NCI-H510A treated with DMSO at 0.1 percent for 48 hours (cell line): ENCODE results near the gene SGIP1.
A peak's percentile ranks its signal among the peaks of the same experiment; 100 is the strongest.

ENCODE experiments used
- DNase-seq: peaks from one replicate; lab custom pipeline; 2025; lab: John Stamatoyannopoulos, UW

SGIP1 gene

DNA sequence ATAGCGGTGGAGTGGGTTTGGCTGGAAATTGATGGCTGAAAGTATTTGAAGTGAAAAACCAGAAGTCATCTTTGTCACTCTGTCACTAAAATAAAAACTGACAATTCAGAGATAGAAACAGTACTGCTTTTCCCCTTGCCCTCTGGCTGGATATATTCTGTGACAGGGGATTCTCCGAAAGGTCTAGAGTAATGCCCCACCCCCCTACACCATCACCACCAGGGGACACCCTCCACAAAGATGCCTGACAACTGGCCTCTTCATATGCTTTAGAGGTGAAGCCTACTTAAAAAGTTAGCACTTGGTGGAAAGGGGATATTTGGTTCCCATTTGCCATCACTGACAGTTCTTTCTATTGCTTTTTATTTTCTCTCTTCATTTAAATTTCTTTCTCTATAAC, 73.5 kb downstream of the SGIP1 start:
- no peak for DNase-seq

DNA sequence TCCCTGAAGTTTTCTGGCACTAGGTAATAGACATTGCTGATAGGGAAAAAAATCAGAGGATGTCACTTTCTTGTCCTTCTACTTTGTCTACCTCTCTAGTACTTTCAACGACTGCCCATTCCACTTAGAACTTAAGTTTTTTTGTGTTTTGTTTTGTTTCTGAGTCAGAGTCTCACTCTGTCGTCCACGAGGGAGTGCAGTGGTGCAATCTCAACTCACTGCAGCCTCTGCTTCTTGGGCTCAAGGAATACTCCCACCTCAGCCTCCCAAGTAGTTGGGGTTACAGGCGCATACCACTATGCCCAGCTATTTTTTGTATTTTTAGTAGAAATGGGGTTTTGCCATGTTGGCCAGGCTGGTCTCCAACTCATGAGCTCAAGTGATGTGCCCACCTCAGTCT, 79.2 kb downstream of the SGIP1 start:
- DNase-seq, result no peak

DNA sequence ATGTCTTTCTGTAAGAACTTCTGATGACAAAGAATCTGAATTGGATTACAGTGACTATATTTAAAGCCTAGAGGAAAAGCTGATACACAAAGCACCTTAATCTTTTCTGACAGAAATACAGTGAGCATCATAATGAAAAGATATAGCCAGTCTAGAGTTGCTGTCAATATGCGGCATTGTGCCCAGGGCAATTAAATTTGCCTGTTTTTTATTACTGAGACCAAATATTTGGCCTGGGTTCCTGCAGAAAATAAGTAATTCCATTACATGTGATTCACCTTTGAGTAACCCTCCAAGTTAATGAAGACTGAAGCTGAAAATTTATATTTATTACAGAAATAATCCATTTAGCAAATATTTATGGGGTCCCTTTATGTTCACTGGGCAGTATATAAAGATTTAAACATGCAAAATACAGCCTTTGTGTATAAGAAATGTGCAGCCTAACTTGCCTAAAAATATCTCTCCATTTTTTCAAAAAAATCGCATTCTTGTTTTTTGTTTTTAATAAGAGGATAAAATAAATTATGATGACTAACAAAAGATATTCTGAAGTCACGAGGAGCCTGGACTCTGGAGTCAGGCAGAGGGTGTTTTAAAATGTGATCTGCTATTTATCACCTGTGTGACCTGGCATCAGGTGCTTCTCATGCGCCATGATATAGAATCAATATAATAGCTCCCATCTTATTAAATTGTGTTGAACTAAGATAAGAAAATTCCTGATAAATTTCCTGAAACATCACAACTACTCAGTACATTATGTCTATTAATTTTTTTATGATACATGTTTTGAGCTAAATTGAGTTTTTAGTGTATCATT, 83.6 kb downstream of the SGIP1 start:
- DNase-seq, result no peak

DNA sequence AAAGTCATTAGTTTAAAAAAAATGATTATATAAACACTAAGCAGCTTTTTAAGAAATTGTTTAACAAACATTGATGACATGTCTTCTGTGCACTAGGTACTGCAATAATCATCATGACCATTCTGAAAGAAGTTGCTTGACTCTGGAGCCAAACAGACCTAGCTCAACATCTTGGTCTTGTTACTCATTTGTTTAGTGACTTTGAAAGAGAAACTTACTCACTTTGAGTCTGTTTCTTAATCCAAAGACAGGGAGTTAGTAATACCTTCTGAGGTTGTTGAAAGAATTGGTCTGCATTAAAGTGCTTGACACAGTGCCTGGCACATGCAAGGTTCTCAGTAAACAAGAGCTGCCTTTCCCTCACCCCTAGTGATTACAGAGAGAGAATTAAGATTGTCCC, 84.4 kb downstream of the SGIP1 start:
- no peak for DNase-seq

- DNase-seq, result peak; percentile 33
Observed at GRCh38 chr1:66623812-66624211, 89.9 kb downstream of the SGIP1 start.

DNA sequence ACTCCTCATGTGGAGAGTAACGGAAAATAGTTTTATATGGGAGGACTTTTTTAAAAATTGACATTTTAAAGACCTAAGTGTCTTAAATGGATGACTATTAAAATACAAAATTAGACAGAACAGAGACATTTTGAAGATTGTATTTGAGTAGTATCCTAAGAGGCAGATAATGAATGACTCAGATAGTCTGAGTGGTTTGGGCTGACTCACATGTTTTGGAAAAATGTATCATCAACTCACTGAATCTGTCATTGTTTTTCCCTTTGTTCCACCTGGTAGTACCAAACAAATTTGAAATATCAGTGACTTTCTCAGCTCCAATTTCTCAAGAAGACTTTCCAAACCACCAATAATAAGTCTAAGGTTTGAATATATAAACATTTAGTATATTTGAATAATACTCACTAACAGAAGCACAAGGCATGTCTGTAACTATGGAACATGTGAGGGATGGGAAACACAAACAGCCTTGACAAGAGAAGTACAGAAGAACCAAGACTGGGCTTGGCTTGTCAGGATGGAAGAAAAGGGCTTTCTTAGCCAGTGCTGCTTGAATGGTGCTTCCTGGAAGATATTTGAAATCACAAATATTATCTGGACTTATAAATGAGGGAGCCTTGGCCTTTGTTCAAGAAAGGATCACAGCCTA, 90.6 kb downstream of the SGIP1 start:
- DNase-seq, result no peak

GRCh38 chr1:66626261-66626660, 92.3 kb downstream of the SGIP1 start:
- no peak for DNase-seq

GRCh38 chr1:66628926-66629325, 95.0 kb downstream of the SGIP1 start:
- DNase-seq, result no peak

DNA sequence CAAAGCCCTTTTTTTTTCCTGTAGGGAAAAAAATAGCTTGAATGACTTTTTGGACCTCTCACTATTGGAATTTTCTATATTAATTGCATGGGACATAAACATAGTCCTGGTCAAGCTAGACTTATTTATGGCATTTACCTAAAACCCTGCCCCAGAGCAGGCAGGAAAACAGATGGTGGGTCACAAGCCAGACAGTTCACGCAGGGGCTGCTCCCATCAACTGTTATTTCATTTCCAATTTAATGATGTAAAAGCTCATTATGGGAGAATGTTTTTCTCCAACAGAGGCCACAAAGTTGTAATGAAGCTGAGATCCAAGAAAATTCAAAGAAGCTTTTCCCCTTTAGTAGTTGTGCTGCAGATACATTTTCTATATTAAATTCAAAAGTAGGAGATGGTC, 99.2 kb downstream of the SGIP1 start:
- DNase-seq, result no peak

DNA sequence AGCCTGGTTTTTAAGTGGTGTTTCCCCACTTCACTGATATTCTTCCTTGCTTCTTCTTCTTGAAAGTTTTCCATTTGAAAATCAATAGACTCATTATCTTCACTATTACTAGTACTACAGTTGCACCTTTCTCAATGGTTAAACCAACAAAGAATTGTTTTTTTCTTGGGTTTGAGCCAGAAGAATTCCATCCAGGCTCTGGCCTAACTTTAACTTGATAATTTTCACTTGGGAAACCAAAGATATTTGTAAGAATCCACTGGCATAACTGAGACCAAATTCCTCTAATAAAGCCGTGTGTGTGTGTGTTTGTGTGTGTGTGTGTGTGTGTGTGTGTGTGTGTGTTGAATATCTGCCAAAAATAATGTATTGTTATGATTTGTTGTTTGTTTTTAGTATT, 103.2 kb downstream of the SGIP1 start:
- no peak for DNase-seq

- no peak for DNase-seq
Observed at GRCh38 chr1:66641891-66642473, 108.0 kb downstream of the SGIP1 start.

- no peak for DNase-seq
Observed at GRCh38 chr1:66642992-66643391, 109.0 kb downstream of the SGIP1 start.

- no peak for DNase-seq
Observed at GRCh38 chr1:66644331-66644730, 110.4 kb downstream of the SGIP1 start.

- no peak for DNase-seq
Observed at GRCh38 chr1:66648901-66649595, 115.1 kb downstream of the SGIP1 start.

- no peak for DNase-seq
Observed at GRCh38 chr1:66652556-66652955, 118.6 kb downstream of the SGIP1 start.

DNA sequence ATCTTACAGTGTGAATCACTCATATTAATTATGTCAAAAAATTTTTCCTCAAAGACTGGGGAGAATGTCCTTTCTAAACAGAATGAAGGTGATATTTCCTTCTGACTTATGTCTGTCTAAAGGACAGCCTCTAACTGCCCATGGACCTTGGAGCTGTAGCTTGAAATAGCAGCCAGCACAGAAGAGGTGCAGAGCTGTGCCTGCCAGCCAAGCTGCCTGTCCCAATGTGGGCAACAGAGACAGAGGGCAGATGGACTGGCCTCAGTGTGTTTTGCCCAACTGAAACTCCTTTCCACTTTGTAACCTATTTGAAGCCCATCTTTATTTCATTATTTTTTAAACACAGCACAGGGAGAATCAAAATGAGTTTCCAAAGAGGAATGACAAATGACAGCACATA, 120.7 kb downstream of the SGIP1 start:
- no peak for DNase-seq

- DNase-seq, result no peak
Observed at GRCh38 chr1:66671455-66671854, 137.5 kb downstream of the SGIP1 start.

GRCh38 chr1:66676613-66677298, 142.8 kb downstream of the SGIP1 start:
- DNase-seq, result no peak

- no peak for DNase-seq
Observed at GRCh38 chr1:66678146-66678545, 144.2 kb downstream of the SGIP1 start.

DNA sequence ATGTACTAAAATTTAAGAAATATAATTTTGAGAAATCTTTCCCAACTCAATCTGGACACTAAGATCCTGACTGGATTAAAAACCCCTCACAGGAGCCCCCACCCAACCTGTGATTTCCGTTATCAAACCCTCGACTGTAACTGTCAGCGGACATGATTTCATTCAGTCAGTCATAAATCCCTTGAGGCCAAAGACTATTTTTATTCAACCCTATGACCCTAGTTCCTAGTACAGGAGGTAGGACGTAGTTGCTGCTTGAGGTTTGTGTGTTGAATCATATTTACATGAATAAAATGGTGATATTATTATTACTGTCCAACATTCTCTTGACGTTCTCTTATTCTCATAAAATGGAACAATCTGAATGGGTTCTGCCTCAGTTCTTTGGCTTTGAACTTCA, 145.2 kb downstream of the SGIP1 start:
- no peak for DNase-seq

DNA sequence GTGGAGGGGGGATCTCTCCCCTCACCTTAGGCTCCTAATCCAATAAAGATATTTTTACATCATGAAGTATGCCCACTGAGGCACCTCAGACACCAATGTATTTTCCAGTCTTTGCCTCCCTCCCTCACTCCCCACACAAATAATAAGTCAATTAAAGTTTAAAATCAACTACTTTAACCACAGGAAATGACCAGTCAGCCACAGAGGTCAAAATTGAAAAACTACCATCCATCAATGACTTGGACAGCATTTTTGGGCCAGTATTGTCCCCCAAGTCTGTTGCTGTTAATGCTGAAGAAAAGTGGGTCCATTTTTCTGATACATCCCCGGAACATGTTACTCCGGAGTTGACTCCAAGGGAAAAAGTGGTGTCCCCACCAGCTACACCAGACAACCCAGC, 147.7 kb downstream of the SGIP1 start:
- no peak for DNase-seq

DNA sequence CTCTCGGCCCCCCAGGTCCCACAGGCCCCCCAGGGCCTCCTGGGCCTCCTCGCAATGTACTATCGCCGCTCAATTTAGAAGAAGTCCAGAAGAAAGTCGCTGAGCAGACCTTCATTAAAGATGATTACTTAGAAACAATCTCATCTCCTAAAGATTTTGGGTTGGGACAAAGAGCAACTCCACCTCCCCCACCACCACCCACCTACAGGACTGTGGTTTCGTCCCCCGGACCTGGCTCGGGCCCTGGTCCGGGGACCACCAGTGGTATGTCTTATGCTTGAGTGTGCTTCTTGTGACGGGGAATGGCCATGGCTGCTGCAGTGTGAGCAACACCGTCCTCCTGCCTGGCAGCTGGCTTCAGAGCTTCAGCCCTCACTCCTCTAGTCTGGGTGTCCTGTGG, 148.2 kb downstream of the SGIP1 start:
- DNase-seq, result no peak
